ENCODE measurements around the gene CLDN7.

DNA sequence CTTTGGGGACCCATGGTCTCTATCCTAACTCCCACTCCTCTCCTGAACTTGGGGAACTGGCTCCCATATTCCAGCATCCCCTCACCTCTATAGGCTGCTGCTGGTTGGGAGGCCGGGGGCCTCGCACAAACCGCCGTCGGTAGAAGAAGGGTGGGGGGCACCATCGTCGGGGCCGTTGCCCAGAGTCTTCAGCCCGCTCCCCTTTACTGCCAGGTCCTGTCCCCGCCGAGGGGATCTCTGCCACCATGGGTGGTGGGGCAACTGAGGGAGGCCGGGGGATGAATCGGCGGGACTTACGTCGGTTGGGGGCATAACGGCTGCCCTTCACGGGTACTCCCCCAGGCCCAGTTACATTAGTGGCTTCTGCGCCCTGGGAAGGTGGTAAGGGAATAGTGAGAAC, 27.9 kb upstream of the CLDN7 start:
- TF ChIP-seq CTCF (IDR thresholded peaks at IDR 0.05) (no peak), POLR2A (IDR thresholded peaks at IDR 0.05) (no peak)

Data from gastroesophageal sphincter (tissue), 3 donors.